Calu3 (cell line): ENCODE data around the gene HAUS3. TPM values are rescaled to one million over a fixed set of nuclear protein-coding genes. Genes with fewer than 3 reads are reported as not detected.

Experiments
- BruUV-seq: library from RNA; stranded (reverse); fragments of 400-500 nt; replicated peaks from 2 replicates; lab custom pipeline; 2021; lab: Mats Ljungman, UMichigan
- CTCF ChIA-PET: fragments of 300-600 bp; sonication (Branson Sonifier 250); formaldehyde crosslinking; loops from one replicate; lab custom pipeline; 2022; ENCODE audit warnings: antibody characterized with exemption; lab: Charles Lee
- DNase-seq: peaks from one replicate; pipeline ENCODE4 v3.0.0; 2022
- H3K27ac Mint-ChIP-seq: one replicate; pipeline ENCODE4 v1.8.0; 2022; ENCODE audit warnings: mixed read lengths; ENCODE audit not compliant: unreplicated experiment
- H3K27me3 Mint-ChIP-seq: one replicate; pipeline ENCODE4 v1.8.0; 2022; ENCODE audit warnings: mixed read lengths; ENCODE audit not compliant: unreplicated experiment
- H3K36me3 Mint-ChIP-seq: one replicate; pipeline ENCODE4 v1.8.0; 2022; ENCODE audit warnings: mild to moderate bottlenecking, moderate library complexity, mixed read lengths; ENCODE audit not compliant: insufficient read depth, unreplicated experiment
- H3K4me1 Mint-ChIP-seq: one replicate; pipeline ENCODE4 v1.8.0; 2022; ENCODE audit warnings: mild to moderate bottlenecking, low read depth, mixed read lengths; ENCODE audit not compliant: unreplicated experiment
- H3K4me3 Mint-ChIP-seq: one replicate; pipeline ENCODE4 v1.8.0; 2022; ENCODE audit warnings: mild to moderate bottlenecking, low read depth, moderate library complexity, mixed read lengths; ENCODE audit not compliant: unreplicated experiment
- H3K9me3 Mint-ChIP-seq: one replicate; pipeline ENCODE4 v1.8.0; 2022; ENCODE audit warnings: low read depth, mixed read lengths; ENCODE audit not compliant: unreplicated experiment
- intact Hi-C: fragments of 100-400 bp; cut with micrococcal nuclease; formaldehyde crosslinking; loops from one replicate; pipeline ENCODE4 v1.10.0; 2022; ENCODE audit not compliant: unreplicated experiment
- total RNA-seq: library from RNA; stranded (reverse); gene quantifications from 2 replicates; pipeline ENCODE4 v1.2.3, GENCODE V29; 2022
- TF ChIP-seq, protein P1 (sequence below): fragments of 200-600 bp; IDR thresholded peaks from one replicate; pipeline ENCODE4 v1.8.0; 2022; ENCODE audit warnings: antibody characterized with exemption; ENCODE audit not compliant: unreplicated experiment

The HAUS3 gene
- total RNA-seq, 1 experiment from 2014 or later: 13.4 TPM

- TF ChIP-seq, protein P1, sequence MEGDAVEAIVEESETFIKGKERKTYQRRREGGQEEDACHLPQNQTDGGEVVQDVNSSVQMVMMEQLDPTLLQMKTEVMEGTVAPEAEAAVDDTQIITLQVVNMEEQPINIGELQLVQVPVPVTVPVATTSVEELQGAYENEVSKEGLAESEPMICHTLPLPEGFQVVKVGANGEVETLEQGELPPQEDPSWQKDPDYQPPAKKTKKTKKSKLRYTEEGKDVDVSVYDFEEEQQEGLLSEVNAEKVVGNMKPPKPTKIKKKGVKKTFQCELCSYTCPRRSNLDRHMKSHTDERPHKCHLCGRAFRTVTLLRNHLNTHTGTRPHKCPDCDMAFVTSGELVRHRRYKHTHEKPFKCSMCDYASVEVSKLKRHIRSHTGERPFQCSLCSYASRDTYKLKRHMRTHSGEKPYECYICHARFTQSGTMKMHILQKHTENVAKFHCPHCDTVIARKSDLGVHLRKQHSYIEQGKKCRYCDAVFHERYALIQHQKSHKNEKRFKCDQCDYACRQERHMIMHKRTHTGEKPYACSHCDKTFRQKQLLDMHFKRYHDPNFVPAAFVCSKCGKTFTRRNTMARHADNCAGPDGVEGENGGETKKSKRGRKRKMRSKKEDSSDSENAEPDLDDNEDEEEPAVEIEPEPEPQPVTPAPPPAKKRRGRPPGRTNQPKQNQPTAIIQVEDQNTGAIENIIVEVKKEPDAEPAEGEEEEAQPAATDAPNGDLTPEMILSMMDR: no peak
- Mint-ChIP-seq H3K4me1 (no peaks in the 10 kb centered on the region), H3K4me3 (no peak overlapping the region), H3K27me3 (peaks cover 5% of the 10 kb centered on the region), H3K36me3 (no peaks in the 10 kb centered on the region), H3K9me3 (no peaks in the 10 kb centered on the region), H3K27ac (no peak overlapping the region)
- intact Hi-C loops: no loop called here
- CTCF ChIA-PET: no interaction called here
- no peak for DNase-seq
- no TSS peak for BruUV-seq
Measured at GRCh38 chr4:2267841-2268240, 25.9 kb upstream of the HAUS3 start.

DNA sequence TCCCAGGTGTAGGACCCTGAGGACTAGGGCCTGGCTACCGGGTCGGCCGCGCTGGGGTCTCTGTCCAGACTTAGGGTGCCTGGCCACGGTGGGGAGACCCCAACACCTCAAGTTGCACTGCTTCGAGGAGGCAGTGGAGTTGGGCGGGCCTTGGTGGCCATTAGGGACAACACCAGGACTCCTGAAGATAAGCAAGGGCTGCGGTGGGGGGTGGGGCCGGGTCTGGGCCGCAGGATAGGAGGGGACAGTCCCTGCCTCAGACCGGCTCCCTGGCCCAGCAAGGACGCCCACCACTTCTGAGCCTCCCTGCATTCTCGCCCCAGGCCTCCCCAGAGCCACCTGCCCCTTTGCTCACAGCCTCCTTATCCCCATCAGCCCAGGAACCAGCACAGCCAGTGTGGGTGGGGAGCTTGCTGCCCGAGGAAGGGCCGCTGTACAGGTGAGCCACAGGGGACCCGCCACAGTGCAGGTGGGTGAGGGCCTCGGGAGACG lies 25.4 kb upstream of the HAUS3 start:
- TF ChIP-seq, protein P1: no peak
- DNase-seq: no peak
- Mint-ChIP-seq H3K4me3 (no peak overlapping the region), H3K36me3 (peaks cover 3% of the 10 kb centered on the region), H3K4me1 (no peaks in the 10 kb centered on the region), H3K27me3 (peaks cover under 1% of the 10 kb centered on the region), H3K9me3 (no peaks in the 10 kb centered on the region), H3K27ac (no peak overlapping the region)
- CTCF ChIA-PET: no interaction called here
- no TSS peak for BruUV-seq
- intact Hi-C loops: no loop called here

- TF ChIP-seq, protein P1: no peak
- no peaks in the 10 kb centered on the region for H3K27me3 Mint-ChIP-seq
- H3K4me1 Mint-ChIP-seq: no peaks in the 10 kb centered on the region
- no peak for DNase-seq
- intact Hi-C loops: no loop called here
- no peak overlapping the region for H3K27ac Mint-ChIP-seq
- no TSS peak for BruUV-seq
- CTCF ChIA-PET: no interaction called here
- H3K36me3 Mint-ChIP-seq: peaks cover 8% of the 10 kb centered on the region
- H3K9me3 Mint-ChIP-seq: no peaks in the 10 kb centered on the region
- no peak overlapping the region for H3K4me3 Mint-ChIP-seq
Measured at GRCh38 chr4:2266821-2267220, 24.9 kb upstream of the HAUS3 start.

GRCh38 chr4:2266181-2266580 lies 24.3 kb upstream of the HAUS3 start:
- no peak overlapping the region for H3K27ac Mint-ChIP-seq
- no peaks in the 10 kb centered on the region for H3K9me3 Mint-ChIP-seq
- no peak overlapping the region for H3K4me3 Mint-ChIP-seq
- DNase-seq: no peak
- no peaks in the 10 kb centered on the region for H3K4me1 Mint-ChIP-seq
- no peaks in the 10 kb centered on the region for H3K27me3 Mint-ChIP-seq
- H3K36me3 Mint-ChIP-seq: peaks cover 10% of the 10 kb centered on the region
- intact Hi-C loops: no loop called here
- no TSS peak for BruUV-seq
- TF ChIP-seq, protein P1: no peak
- CTCF ChIA-PET: no interaction called here
